Osteoblast (primary cell): ENCODE results near the gene TLL2. TPM values are rescaled to one million over a fixed set of nuclear protein-coding genes. Genes with fewer than 3 reads are reported as not detected.

Source experiments
- DNase-seq: peaks from one replicate; pipeline ENCODE4 v3.0.0; 2011; ENCODE audit warnings: low spot score, mixed read lengths; ENCODE audit not compliant: insufficient read length; ENCODE audit errors: missing footprints
- H2AFZ ChIP-seq: 2 replicates; pipeline ENCODE4 v1.6.0; 2011; ENCODE audit warnings: mild to moderate bottlenecking, low read length
- H3K27ac ChIP-seq: 2 replicates; pipeline ENCODE4 v1.5.1; 2011; ENCODE audit warnings: mild to moderate bottlenecking, low read depth, low read length, moderate library complexity
- H3K27me3 ChIP-seq: 2 replicates; pipeline ENCODE4 v1.6.0; 2012; ENCODE audit warnings: mild to moderate bottlenecking, control low read depth, inconsistent platforms, low read length, moderate library complexity; ENCODE audit not compliant: insufficient read depth
- H3K36me3 ChIP-seq: 2 replicates; pipeline ENCODE4 v1.5.1; 2011; ENCODE audit warnings: mild to moderate bottlenecking, low read length, control low read depth, moderate library complexity; ENCODE audit not compliant: insufficient read depth
- H3K4me1 ChIP-seq: 2 replicates; pipeline ENCODE4 v1.5.1; 2011; ENCODE audit warnings: mild to moderate bottlenecking, low read length, control low read depth, moderate library complexity; ENCODE audit not compliant: insufficient read depth
- H3K4me2 ChIP-seq: 2 replicates; pipeline ENCODE4 v1.6.0; 2011; ENCODE audit warnings: mild to moderate bottlenecking, low read length; ENCODE audit not compliant: insufficient read depth
- H3K4me3 ChIP-seq: fragments of 200-600 bp; sonication (generic); 3 replicates; pipeline ENCODE4 v1.5.1; 2012; ENCODE audit warnings: mild to moderate bottlenecking, low read length, inconsistent platforms; ENCODE audit not compliant: insufficient read depth
- H3K79me2 ChIP-seq: 2 replicates; pipeline ENCODE4 v1.6.0; 2012; ENCODE audit warnings: mild to moderate bottlenecking, low read length, control low read depth, inconsistent platforms; ENCODE audit not compliant: insufficient read depth
- H3K9me3 ChIP-seq: 2 replicates; pipeline ENCODE4 v1.5.1; 2011; ENCODE audit warnings: low read depth, low read length, control low read depth
- H4K20me1 ChIP-seq: 2 replicates; pipeline ENCODE4 v1.6.0; 2012; ENCODE audit warnings: mild to moderate bottlenecking, low read length, control low read depth; ENCODE audit not compliant: insufficient read depth
- total RNA-seq: library from RNA; depleted of rRNA; stranded (reverse); fragments of >200 nt; gene quantifications from 2 replicates; pipeline ENCODE4 v1.2.3, GENCODE V29; 2012
- TF ChIP-seq, protein P1 (sequence below): IDR thresholded peaks from 2 replicates; pipeline ENCODE4 v1.5.1; 2011; ENCODE audit warnings: mild to moderate bottlenecking, low read depth, low read length, moderate library complexity; ENCODE audit errors: extremely low read depth

The TLL2 gene
- total RNA-seq, 1 donor, result 0.36 TPM

- TF ChIP-seq, protein P1, sequence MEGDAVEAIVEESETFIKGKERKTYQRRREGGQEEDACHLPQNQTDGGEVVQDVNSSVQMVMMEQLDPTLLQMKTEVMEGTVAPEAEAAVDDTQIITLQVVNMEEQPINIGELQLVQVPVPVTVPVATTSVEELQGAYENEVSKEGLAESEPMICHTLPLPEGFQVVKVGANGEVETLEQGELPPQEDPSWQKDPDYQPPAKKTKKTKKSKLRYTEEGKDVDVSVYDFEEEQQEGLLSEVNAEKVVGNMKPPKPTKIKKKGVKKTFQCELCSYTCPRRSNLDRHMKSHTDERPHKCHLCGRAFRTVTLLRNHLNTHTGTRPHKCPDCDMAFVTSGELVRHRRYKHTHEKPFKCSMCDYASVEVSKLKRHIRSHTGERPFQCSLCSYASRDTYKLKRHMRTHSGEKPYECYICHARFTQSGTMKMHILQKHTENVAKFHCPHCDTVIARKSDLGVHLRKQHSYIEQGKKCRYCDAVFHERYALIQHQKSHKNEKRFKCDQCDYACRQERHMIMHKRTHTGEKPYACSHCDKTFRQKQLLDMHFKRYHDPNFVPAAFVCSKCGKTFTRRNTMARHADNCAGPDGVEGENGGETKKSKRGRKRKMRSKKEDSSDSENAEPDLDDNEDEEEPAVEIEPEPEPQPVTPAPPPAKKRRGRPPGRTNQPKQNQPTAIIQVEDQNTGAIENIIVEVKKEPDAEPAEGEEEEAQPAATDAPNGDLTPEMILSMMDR, result peak; percentile 94
- no peaks in the 10 kb centered on the region for H3K9me3 ChIP-seq
- no peak overlapping the region for H3K27ac ChIP-seq
- H3K4me3 ChIP-seq, result peak overlapping the region; percentile 74
- H3K4me2 ChIP-seq, result peak overlapping the region; percentile 97
- no peaks in the 10 kb centered on the region for H4K20me1 ChIP-seq
- peaks cover 5% of the 10 kb centered on the region for H3K4me1 ChIP-seq
- H3K79me2 ChIP-seq, result no peaks in the 10 kb centered on the region
- no peaks in the 10 kb centered on the region for H3K36me3 ChIP-seq
- DNase-seq, result peak; percentile 98
- H3K27me3 ChIP-seq, result peaks cover 11% of the 10 kb centered on the region
- H2AFZ ChIP-seq, result peak overlapping the region; percentile 96
These were observed 138.5 kb downstream of the TLL2 start for GRCh38 chr10:96374985-96375830.

DNA sequence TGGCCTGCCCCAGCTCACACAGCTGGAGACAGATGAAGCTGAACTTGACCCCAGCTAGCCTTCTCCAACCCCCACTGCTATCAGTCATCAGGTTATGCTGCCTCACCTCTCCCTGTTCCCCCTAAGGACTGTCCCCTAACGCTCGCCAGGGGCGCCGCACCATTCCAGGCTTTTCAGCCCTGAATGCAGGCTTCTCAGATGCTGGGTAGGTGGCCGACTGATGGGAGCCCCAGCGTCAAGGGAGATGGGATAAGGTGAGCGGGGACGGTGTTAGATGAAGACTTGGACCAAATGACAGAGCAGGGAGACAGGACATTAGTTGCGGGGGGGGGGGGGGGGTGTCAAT lies 139.1 kb downstream of the TLL2 start:
- H3K79me2 ChIP-seq, result no peaks in the 10 kb centered on the region
- peaks cover 5% of the 10 kb centered on the region for H3K4me1 ChIP-seq
- no peak overlapping the region for H3K27ac ChIP-seq
- no peak for DNase-seq
- TF ChIP-seq, protein P1, result no peak
- peak overlapping the region; percentile 96 for H2AFZ ChIP-seq
- peak overlapping the region; percentile 74 for H3K4me3 ChIP-seq
- H3K27me3 ChIP-seq, result peaks cover 11% of the 10 kb centered on the region
- no peaks in the 10 kb centered on the region for H3K36me3 ChIP-seq
- no peaks in the 10 kb centered on the region for H4K20me1 ChIP-seq
- peak overlapping the region; percentile 97 for H3K4me2 ChIP-seq
- no peaks in the 10 kb centered on the region for H3K9me3 ChIP-seq

DNA sequence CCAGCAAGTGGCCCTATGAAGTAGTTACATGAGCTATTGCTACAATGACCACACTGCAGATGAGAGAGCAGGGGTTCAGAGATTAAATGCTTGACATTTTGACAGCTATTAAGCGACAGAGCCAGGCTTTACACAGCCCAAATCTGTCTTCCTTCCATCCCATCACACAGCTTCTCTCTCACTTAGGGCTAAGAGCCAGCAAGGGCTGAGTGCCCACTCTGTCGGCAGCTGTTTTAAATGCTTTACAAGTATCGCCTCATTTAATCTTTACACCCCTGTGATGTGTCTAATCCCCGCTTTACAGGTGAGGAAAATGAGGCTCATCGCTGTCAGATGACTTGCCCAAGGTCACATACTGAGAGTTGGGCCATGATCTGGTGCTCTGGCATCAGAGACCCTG lies 139.7 kb downstream of the TLL2 start:
- DNase-seq, result no peak
- Histone ChIP-seq H3K36me3 (no peaks in the 10 kb centered on the region), H3K4me2 (no peak overlapping the region), H3K27ac (no peak overlapping the region), H2AFZ (no peak overlapping the region), H3K27me3 (peaks cover 11% of the 10 kb centered on the region), H3K4me1 (peaks cover 5% of the 10 kb centered on the region), H3K79me2 (no peaks in the 10 kb centered on the region), H3K4me3 (no peak overlapping the region), H3K9me3 (no peaks in the 10 kb centered on the region), H4K20me1 (no peaks in the 10 kb centered on the region)
- TF ChIP-seq, protein P1, result no peak

DNA sequence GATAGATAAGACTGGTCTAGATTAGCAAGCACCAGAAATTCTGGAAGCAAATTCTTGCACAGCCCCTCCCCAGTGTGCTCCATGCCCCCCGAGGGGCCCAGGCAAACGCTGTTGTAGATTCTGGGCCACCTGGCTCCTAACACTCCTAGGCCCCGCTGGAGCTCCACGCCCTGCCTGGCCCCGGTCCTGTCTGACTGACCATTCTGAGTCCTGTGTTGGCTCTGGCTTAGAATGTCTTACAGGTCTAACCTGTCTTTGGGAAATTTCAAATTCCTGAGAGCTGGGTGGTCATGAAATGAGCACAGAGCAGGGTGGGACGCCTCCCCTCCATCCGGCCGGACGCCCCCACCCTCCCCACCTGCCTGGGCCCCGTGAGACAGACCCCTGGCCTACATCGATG lies 142.4 kb downstream of the TLL2 start:
- H3K4me2 ChIP-seq, result no peak overlapping the region
- H2AFZ ChIP-seq, result no peak overlapping the region
- H3K27me3 ChIP-seq, result peaks cover 11% of the 10 kb centered on the region
- H4K20me1 ChIP-seq, result no peaks in the 10 kb centered on the region
- H3K27ac ChIP-seq, result no peak overlapping the region
- H3K4me1 ChIP-seq, result peaks cover 5% of the 10 kb centered on the region
- H3K4me3 ChIP-seq, result no peak overlapping the region
- H3K9me3 ChIP-seq, result no peaks in the 10 kb centered on the region
- H3K79me2 ChIP-seq, result no peaks in the 10 kb centered on the region
- TF ChIP-seq, protein P1, result no peak
- H3K36me3 ChIP-seq, result no peaks in the 10 kb centered on the region
- DNase-seq, result no peak
